ENCODE measurements around the gene SMCO3. TPM values are rescaled to one million over a fixed set of nuclear protein-coding genes. Genes with fewer than 3 reads are reported as not detected.

SMCO3 gene
- total RNA-seq: not detected
- long read RNA-seq: 0 reads

GRCh38 chr12:14814014-14814413 is at the start of gene SMCO3:
Gene SMCO3, minus strand, starts transcription at chr12:14814182. Its CDS starts 7,502 bp downstream, at chr12:14806680.
- no peak for ATAC-seq (ENCODE audit: poor library complexity)
- no peak for DNase-seq
- intact Hi-C loops (cut with DNase I): no loop called here

GRCh38 chr12:14860490-14860889 is 46.5 kb upstream of the SMCO3 start:
- intact Hi-C loops (cut with DNase I): no loop called here
- DNase-seq (no peak), ATAC-seq (ENCODE audit: poor library complexity) (no peak)

- DNase-seq: no peak
These were observed 44.5 kb upstream of the SMCO3 start for GRCh38 chr12:14858513-14858912.

GRCh38 chr12:14854586-14855183 is 40.7 kb upstream of the SMCO3 start:
- DNase-seq (no peak), ATAC-seq (ENCODE audit: poor library complexity) (peak; percentile 55)
- intact Hi-C loops (cut with DNase I): loop anchor here (5.0 kb wide), 1 partner anchor 33 kb away; the partner anchor contains the start of gene MGP

More at GRCh38 chr12:14858513-14858912, 44.5 kb upstream of the SMCO3 start:
- no peak for ATAC-seq (ENCODE audit: poor library complexity)
- intact Hi-C loops (cut with DNase I): no loop called here

GRCh38 chr12:14853961-14854360 is 40.0 kb upstream of the SMCO3 start:
- peak; percentile 65 for ATAC-seq (ENCODE audit: poor library complexity)
- intact Hi-C loops (cut with DNase I): loop anchor here (5.0 kb wide), 1 partner anchor 33 kb away; the partner anchor contains the start of gene MGP

GRCh38 chr12:14852880-14853279 is 38.9 kb upstream of the SMCO3 start:
- intact Hi-C loops (cut with DNase I): loop anchor here (5.0 kb wide), 1 partner anchor 34 kb away; the partner anchor contains the start of gene MGP
- ATAC-seq (ENCODE audit: poor library complexity): no peak
- no peak for DNase-seq

More at GRCh38 chr12:14853961-14854360, 40.0 kb upstream of the SMCO3 start:
- DNase-seq: peak; percentile 45

- DNase-seq (no peak), ATAC-seq (ENCODE audit: poor library complexity) (no peak)
- intact Hi-C loops (cut with DNase I): loop anchor here (5.0 kb wide), 1 partner anchor 36 kb away; the partner anchor contains the start of gene MGP
These were observed 37.1 kb upstream of the SMCO3 start for GRCh38 chr12:14850929-14851663.

- no peak for DNase-seq
- ATAC-seq (ENCODE audit: poor library complexity): peak; percentile 71
- intact Hi-C loops (cut with DNase I): loop anchor here (2.0 to 5.0 kb wide), 2 partner anchors 38 to 139 kb away; partner anchors contain the start of gene MGP
These were observed 35.7 kb upstream of the SMCO3 start for GRCh38 chr12:14849661-14850060.

GRCh38 chr12:14846876-14847580 is 33.0 kb upstream of the SMCO3 start:
- intact Hi-C loops (cut with DNase I): no loop called here
- no peak for DNase-seq
- ATAC-seq (ENCODE audit: poor library complexity): no peak

GRCh38 chr12:14846042-14846587 is 32.1 kb upstream of the SMCO3 start:
- intact Hi-C loops (cut with DNase I): no loop called here
- ATAC-seq (ENCODE audit: poor library complexity) (peak; percentile 25), DNase-seq (no peak)

GRCh38 chr12:14845350-14845750 is 31.4 kb upstream of the SMCO3 start:
- ATAC-seq (ENCODE audit: poor library complexity) (peak; percentile 58), DNase-seq (no peak)
- intact Hi-C loops (cut with DNase I): no loop called here

- no peak for ATAC-seq (ENCODE audit: poor library complexity)
- no peak for DNase-seq
- intact Hi-C loops (cut with DNase I): no loop called here
These were observed 30.4 kb upstream of the SMCO3 start for GRCh38 chr12:14844401-14844800.

- ATAC-seq (ENCODE audit: poor library complexity): peak; percentile 47
- intact Hi-C loops (cut with DNase I): no loop called here
These were observed 29.5 kb upstream of the SMCO3 start, which contains the start of gene ART4 for GRCh38 chr12:14843425-14843887. Gene ART4, minus strand, starts transcription at chr12:14843526. Its CDS starts 413 bp downstream, at chr12:14843113.

GRCh38 chr12:14842315-14842714 is 28.3 kb upstream of the SMCO3 start:
- DNase-seq (no peak), ATAC-seq (ENCODE audit: poor library complexity) (no peak)
- intact Hi-C loops (cut with DNase I): no loop called here

More at GRCh38 chr12:14843425-14843887, 29.5 kb upstream of the SMCO3 start, which contains the start of gene ART4:
- peak; percentile 77 for DNase-seq

GRCh38 chr12:14841761-14842160 is 27.8 kb upstream of the SMCO3 start:
- ATAC-seq (ENCODE audit: poor library complexity) (peak; percentile 91), DNase-seq (peak; percentile 77)
- intact Hi-C loops (cut with DNase I): no loop called here

- intact Hi-C loops (cut with DNase I): no loop called here
- ATAC-seq (ENCODE audit: poor library complexity): no peak
- DNase-seq: no peak
These were observed 26.6 kb upstream of the SMCO3 start for GRCh38 chr12:14840616-14841015.

GRCh38 chr12:14839262-14839661 is 25.3 kb upstream of the SMCO3 start:
- ATAC-seq (ENCODE audit: poor library complexity): no peak
- intact Hi-C loops (cut with DNase I): loop anchor here (10.0 kb wide), 1 partner anchor 64 kb away; a partner anchor contains a TSS
- DNase-seq: no peak
